ENCODE data around the gene CCDC3.
A peak's percentile ranks its signal among the peaks of the same experiment; 100 is the strongest.

The CCDC3 gene

DNA sequence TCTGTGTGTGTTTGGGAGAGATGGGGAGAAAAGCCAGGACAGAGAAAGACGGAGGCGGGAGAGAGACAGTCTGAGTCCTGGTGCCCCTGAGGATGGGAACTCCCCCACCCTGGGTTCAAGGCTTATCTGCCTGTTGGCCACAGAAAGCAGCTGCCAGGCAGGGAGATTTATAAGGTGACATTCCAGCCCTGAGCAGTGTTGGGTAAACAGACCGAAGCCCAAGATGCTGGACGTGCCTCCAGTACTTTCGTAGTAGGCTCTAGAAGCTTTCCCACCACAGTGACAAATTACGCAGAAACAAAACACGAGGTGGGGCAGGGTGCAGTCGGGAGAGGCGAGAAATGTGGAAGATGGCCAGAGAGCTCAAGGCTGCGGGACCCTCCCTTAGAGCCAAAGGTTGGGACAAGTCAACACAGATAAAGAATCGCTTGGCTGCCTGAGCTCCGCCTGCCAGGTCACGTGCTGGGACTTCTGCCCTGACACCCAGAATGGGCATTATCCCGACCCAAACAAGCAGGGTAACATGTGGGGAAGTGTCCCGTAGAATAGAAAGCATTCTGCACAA is 41.1 kb downstream of the CCDC3 start:
- DNase-seq: no peak
- WGBS (ENCODE audit: extremely low coverage, insufficient coverage, low lambda C conversion rate): no CpG with 5 or more reads among the region's 15 CpGs

DNA sequence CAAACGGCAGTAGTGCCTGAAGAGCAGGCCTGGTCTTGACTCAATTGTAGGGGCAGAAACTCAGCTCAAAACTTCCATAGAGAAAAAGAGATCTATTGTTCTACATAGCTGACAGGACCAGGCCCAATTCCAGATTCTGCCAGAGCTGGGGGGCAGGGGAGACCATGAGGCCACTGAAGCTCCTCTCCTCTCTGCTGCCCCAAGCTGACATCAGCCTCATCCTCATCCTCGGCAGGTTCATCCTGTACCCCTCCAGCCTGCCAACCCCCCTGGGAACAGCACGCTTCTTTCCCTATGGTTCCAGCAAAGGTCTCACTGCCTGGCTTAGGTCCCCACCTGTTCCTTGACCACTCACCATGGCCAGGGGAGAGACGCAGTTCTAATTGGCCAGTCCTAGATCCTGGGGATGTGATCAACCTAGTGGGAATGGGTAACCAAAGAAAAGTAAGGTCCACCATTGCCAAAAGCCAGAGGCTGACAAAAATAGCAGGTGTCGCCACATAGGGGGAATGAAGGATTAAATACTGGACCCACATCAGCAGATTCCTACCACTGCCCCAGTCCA is 42.9 kb downstream of the CCDC3 start:
- H3K23ac ChIP-seq (ENCODE audit: low read length): no peak overlapping the region
- H3K4me3 ChIP-seq (ENCODE audit: low read length): no peak overlapping the region
- no peak overlapping the region for H2BK120ac ChIP-seq (ENCODE audit: low read depth, low read length)
- H2BK5ac ChIP-seq (ENCODE audit: low read length): no peak overlapping the region
- H3K9ac ChIP-seq (ENCODE audit: low read length): no peak overlapping the region
- H2AK5ac ChIP-seq (ENCODE audit: low read length): no peak overlapping the region
- H3K4me2 ChIP-seq (ENCODE audit: low read length): no peak overlapping the region
- H3K27me3 ChIP-seq (ENCODE audit: insufficient read depth, low read length, poor library complexity): no peaks in the 10 kb centered on the region
- no peak overlapping the region for H2BK15ac ChIP-seq (replicated peaks; ENCODE audit: low read depth)
- no peak overlapping the region for H4K5ac ChIP-seq (ENCODE audit: low read length)
- no peaks in the 10 kb centered on the region for H3K79me2 ChIP-seq (ENCODE audit: control insufficient read depth, insufficient read depth, low read length)
- no peak overlapping the region for H3K56ac ChIP-seq (ENCODE audit: low read length)
- no peak overlapping the region for H4K8ac ChIP-seq (ENCODE audit: low read depth, low read length)
- no peak overlapping the region for H3K4ac ChIP-seq (ENCODE audit: low read depth, low read length)
- H3K79me1 ChIP-seq (ENCODE audit: low read length): no peaks in the 10 kb centered on the region
- WGBS (ENCODE audit: extremely low coverage, insufficient coverage, low lambda C conversion rate): no CpG with 5 or more reads among the region's 5 CpGs
- no peaks in the 10 kb centered on the region for H3K4me1 ChIP-seq (ENCODE audit: control insufficient read depth, low read depth, low read length)
- no peaks in the 10 kb centered on the region for H3K36me3 ChIP-seq (ENCODE audit: control insufficient read depth, insufficient read depth, low read length)
- H3K18ac ChIP-seq (ENCODE audit: low read length): no peak overlapping the region
- no peak for DNase-seq
- H3K27ac ChIP-seq (ENCODE audit: low read depth, low read length): no peak overlapping the region

More for the DNA sequence above, 41.1 kb downstream of the CCDC3 start:
- H3K27ac ChIP-seq (ENCODE audit: low read depth, low read length): no peak overlapping the region
- H4K8ac ChIP-seq (ENCODE audit: low read depth, low read length): no peak overlapping the region
- no peak overlapping the region for H2BK120ac ChIP-seq (ENCODE audit: low read depth, low read length)
- H2AK5ac ChIP-seq (ENCODE audit: low read length): no peak overlapping the region
- no peaks in the 10 kb centered on the region for H3K4me1 ChIP-seq (ENCODE audit: control insufficient read depth, low read depth, low read length)
- H4K5ac ChIP-seq (ENCODE audit: low read length): no peak overlapping the region
- no peak overlapping the region for H3K56ac ChIP-seq (ENCODE audit: low read length)
- H3K79me1 ChIP-seq (ENCODE audit: low read length): no peaks in the 10 kb centered on the region
- no peak overlapping the region for H3K4me2 ChIP-seq (ENCODE audit: low read length)
- H3K9ac ChIP-seq (ENCODE audit: low read length): no peak overlapping the region
- no peak overlapping the region for H3K23ac ChIP-seq (ENCODE audit: low read length)
- no peak overlapping the region for H3K4ac ChIP-seq (ENCODE audit: low read depth, low read length)
- no peak overlapping the region for H2BK5ac ChIP-seq (ENCODE audit: low read length)
- no peak overlapping the region for H3K4me3 ChIP-seq (ENCODE audit: low read length)
- H3K36me3 ChIP-seq (ENCODE audit: control insufficient read depth, insufficient read depth, low read length): no peaks in the 10 kb centered on the region
- no peaks in the 10 kb centered on the region for H3K79me2 ChIP-seq (ENCODE audit: control insufficient read depth, insufficient read depth, low read length)
- H3K27me3 ChIP-seq (ENCODE audit: insufficient read depth, low read length, poor library complexity): no peaks in the 10 kb centered on the region
- no peak overlapping the region for H3K18ac ChIP-seq (ENCODE audit: low read length)
- no peak overlapping the region for H2BK15ac ChIP-seq (replicated peaks; ENCODE audit: low read depth)

DNA sequence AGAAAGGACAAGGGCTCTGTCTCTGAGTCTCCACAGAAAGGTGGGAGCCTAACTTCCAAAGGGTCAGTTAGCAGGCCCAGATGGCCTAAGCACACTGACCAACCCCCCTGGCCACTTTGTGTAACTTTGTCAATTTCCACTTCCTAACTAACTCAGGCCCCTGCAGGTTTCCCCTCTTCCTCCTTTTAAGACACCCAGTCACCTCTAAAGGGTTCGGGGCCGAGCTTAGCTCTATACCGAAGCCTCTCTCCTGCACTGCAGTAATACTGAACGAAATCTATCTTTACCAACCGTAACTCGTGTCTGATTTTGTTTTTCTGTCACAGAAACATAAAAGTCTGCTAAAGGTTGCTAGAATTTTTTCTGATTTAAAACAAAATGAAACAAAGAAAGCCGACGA is 44.4 kb downstream of the CCDC3 start:
- H3K27ac ChIP-seq (ENCODE audit: low read depth, low read length): no peak overlapping the region
- no peak overlapping the region for H2AK5ac ChIP-seq (ENCODE audit: low read length)
- H2BK15ac ChIP-seq (replicated peaks; ENCODE audit: low read depth): no peak overlapping the region
- no CpG with 5 or more reads among the region's 8 CpGs for WGBS (ENCODE audit: extremely low coverage, insufficient coverage, low lambda C conversion rate)
- H3K36me3 ChIP-seq (ENCODE audit: control insufficient read depth, insufficient read depth, low read length): no peaks in the 10 kb centered on the region
- no peak overlapping the region for H3K4ac ChIP-seq (ENCODE audit: low read depth, low read length)
- no peak overlapping the region for H3K23ac ChIP-seq (ENCODE audit: low read length)
- H3K79me1 ChIP-seq (ENCODE audit: low read length): no peaks in the 10 kb centered on the region
- H3K27me3 ChIP-seq (ENCODE audit: insufficient read depth, low read length, poor library complexity): no peaks in the 10 kb centered on the region
- H2BK5ac ChIP-seq (ENCODE audit: low read length): no peak overlapping the region
- H3K9ac ChIP-seq (ENCODE audit: low read length): no peak overlapping the region
- H2BK120ac ChIP-seq (ENCODE audit: low read depth, low read length): no peak overlapping the region
- H3K56ac ChIP-seq (ENCODE audit: low read length): no peak overlapping the region
- no peak overlapping the region for H4K5ac ChIP-seq (ENCODE audit: low read length)
- no peak for DNase-seq
- H4K8ac ChIP-seq (ENCODE audit: low read depth, low read length): no peak overlapping the region
- H3K4me1 ChIP-seq (ENCODE audit: control insufficient read depth, low read depth, low read length): no peaks in the 10 kb centered on the region
- no peak overlapping the region for H3K18ac ChIP-seq (ENCODE audit: low read length)
- H3K79me2 ChIP-seq (ENCODE audit: control insufficient read depth, insufficient read depth, low read length): no peaks in the 10 kb centered on the region
- H3K4me2 ChIP-seq (ENCODE audit: low read length): no peak overlapping the region
- no peak overlapping the region for H3K4me3 ChIP-seq (ENCODE audit: low read length)

DNA sequence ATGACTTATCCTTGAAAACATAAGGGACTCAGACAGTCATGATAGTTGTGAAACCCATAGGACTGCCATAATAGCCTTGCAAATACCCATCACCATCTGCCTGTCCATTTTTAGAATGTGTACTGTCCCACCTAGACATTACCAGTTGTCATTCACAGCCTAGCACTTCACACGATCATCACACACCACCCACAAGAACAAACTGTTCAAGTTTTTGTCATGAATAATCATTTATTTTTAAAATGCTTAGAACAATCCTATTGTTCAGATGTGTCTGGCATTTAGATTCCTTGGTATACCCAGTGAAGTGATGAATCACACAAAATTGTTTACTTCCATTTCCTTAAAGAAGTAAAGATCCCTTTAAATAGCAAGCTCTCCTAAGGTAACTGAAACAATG is 46.6 kb downstream of the CCDC3 start:
- Histone ChIP-seq H3K36me3 (ENCODE audit: control insufficient read depth, insufficient read depth, low read length) (no peaks in the 10 kb centered on the region), H3K4me1 (ENCODE audit: control insufficient read depth, low read depth, low read length) (no peaks in the 10 kb centered on the region), H3K4me3 (ENCODE audit: low read length) (no peak overlapping the region), H3K79me1 (ENCODE audit: low read length) (no peaks in the 10 kb centered on the region), H3K4ac (ENCODE audit: low read depth, low read length) (no peak overlapping the region), H3K79me2 (ENCODE audit: control insufficient read depth, insufficient read depth, low read length) (no peaks in the 10 kb centered on the region), H4K5ac (ENCODE audit: low read length) (no peak overlapping the region), H4K8ac (ENCODE audit: low read depth, low read length) (no peak overlapping the region), H2BK120ac (ENCODE audit: low read depth, low read length) (no peak overlapping the region), H2AK5ac (ENCODE audit: low read length) (no peak overlapping the region), H3K9ac (ENCODE audit: low read length) (no peak overlapping the region), H3K27me3 (ENCODE audit: insufficient read depth, low read length, poor library complexity) (no peaks in the 10 kb centered on the region), H2BK15ac (replicated peaks; ENCODE audit: low read depth) (no peak overlapping the region), H3K4me2 (ENCODE audit: low read length) (no peak overlapping the region), H3K56ac (ENCODE audit: low read length) (no peak overlapping the region), H2BK5ac (ENCODE audit: low read length) (no peak overlapping the region), H3K18ac (ENCODE audit: low read length) (no peak overlapping the region), H3K23ac (ENCODE audit: low read length) (no peak overlapping the region), H3K27ac (ENCODE audit: low read depth, low read length) (no peak overlapping the region)
- WGBS (ENCODE audit: extremely low coverage, insufficient coverage, low lambda C conversion rate): no CpG with 5 or more reads among the region's 1 CpG
- DNase-seq: no peak

DNA sequence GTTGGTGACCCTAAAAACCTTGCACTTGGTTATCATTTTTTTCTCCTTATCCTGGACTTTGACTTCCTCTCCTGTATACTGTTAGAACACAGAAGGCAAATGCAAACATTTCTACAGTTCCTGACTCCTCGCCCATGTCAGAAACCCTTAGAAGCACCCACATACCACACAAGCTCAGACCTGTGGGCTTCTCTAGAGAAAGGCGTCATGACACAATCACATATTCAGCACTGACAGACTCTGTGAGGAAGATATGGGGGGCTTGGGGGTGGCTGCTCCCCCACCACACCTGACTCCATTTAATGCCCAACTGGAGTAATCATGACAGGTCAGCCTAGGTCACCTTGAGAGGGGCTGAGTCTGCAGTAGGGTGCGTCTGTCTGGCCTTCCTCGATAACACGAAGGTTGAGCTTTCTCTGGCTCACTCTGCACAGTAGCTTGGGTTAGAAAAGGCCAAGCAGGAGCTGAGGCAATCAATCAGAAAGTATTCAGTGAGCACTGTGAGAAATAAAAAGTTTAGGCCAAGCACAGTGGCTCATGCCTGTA is 50.9 kb downstream of the CCDC3 start:
- H3K79me1 ChIP-seq (ENCODE audit: low read length): no peaks in the 10 kb centered on the region
- no peak overlapping the region for H4K8ac ChIP-seq (ENCODE audit: low read depth, low read length)
- WGBS (ENCODE audit: extremely low coverage, insufficient coverage, low lambda C conversion rate): no CpG with 5 or more reads among the region's 5 CpGs
- no peak overlapping the region for H2AK5ac ChIP-seq (ENCODE audit: low read length)
- no peak overlapping the region for H3K18ac ChIP-seq (ENCODE audit: low read length)
- H3K27ac ChIP-seq (ENCODE audit: low read depth, low read length): no peak overlapping the region
- no peak overlapping the region for H2BK120ac ChIP-seq (ENCODE audit: low read depth, low read length)
- H3K4me3 ChIP-seq (ENCODE audit: low read length): no peak overlapping the region
- no peaks in the 10 kb centered on the region for H3K36me3 ChIP-seq (ENCODE audit: control insufficient read depth, insufficient read depth, low read length)
- no peak overlapping the region for H3K4me2 ChIP-seq (ENCODE audit: low read length)
- H3K79me2 ChIP-seq (ENCODE audit: control insufficient read depth, insufficient read depth, low read length): no peaks in the 10 kb centered on the region
- H3K9ac ChIP-seq (ENCODE audit: low read length): no peak overlapping the region
- no peak overlapping the region for H3K56ac ChIP-seq (ENCODE audit: low read length)
- H2BK15ac ChIP-seq (replicated peaks; ENCODE audit: low read depth): no peak overlapping the region
- DNase-seq: no peak
- no peaks in the 10 kb centered on the region for H3K4me1 ChIP-seq (ENCODE audit: control insufficient read depth, low read depth, low read length)
- H4K5ac ChIP-seq (ENCODE audit: low read length): no peak overlapping the region
- H3K27me3 ChIP-seq (ENCODE audit: insufficient read depth, low read length, poor library complexity): no peaks in the 10 kb centered on the region
- H2BK5ac ChIP-seq (ENCODE audit: low read length): no peak overlapping the region
- H3K4ac ChIP-seq (ENCODE audit: low read depth, low read length): no peak overlapping the region
- no peak overlapping the region for H3K23ac ChIP-seq (ENCODE audit: low read length)

DNA sequence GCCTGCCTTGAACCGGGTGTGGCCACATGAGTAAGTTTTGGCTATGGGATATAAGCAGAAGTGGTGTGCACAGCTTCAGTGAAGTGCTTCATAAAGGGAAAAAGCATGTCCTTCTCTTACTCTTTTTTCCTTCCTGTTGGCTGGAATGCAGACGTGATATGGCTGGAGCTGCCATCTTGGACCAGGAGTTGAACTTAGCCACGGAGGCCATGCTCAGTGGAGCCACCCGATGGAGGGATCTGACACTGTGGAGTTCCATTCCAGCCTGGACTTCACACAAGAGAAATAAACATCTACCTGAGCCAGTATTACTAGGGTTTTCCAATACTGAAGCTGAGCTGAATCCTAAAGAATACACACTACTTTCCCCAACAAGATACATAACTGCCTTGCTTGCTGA is 52.3 kb downstream of the CCDC3 start:
- no peaks in the 10 kb centered on the region for H3K79me1 ChIP-seq (ENCODE audit: low read length)
- H2BK15ac ChIP-seq (replicated peaks; ENCODE audit: low read depth): no peak overlapping the region
- H3K4me2 ChIP-seq (ENCODE audit: low read length): no peak overlapping the region
- H3K27me3 ChIP-seq (ENCODE audit: insufficient read depth, low read length, poor library complexity): no peaks in the 10 kb centered on the region
- no peak overlapping the region for H4K5ac ChIP-seq (ENCODE audit: low read length)
- no peaks in the 10 kb centered on the region for H3K36me3 ChIP-seq (ENCODE audit: control insufficient read depth, insufficient read depth, low read length)
- no peak overlapping the region for H3K4me3 ChIP-seq (ENCODE audit: low read length)
- no peaks in the 10 kb centered on the region for H3K4me1 ChIP-seq (ENCODE audit: control insufficient read depth, low read depth, low read length)
- no peak overlapping the region for H3K18ac ChIP-seq (ENCODE audit: low read length)
- H2AK5ac ChIP-seq (ENCODE audit: low read length): no peak overlapping the region
- peak; percentile 26 for DNase-seq
- no CpG with 5 or more reads among the region's 4 CpGs for WGBS (ENCODE audit: extremely low coverage, insufficient coverage, low lambda C conversion rate)
- no peak overlapping the region for H2BK5ac ChIP-seq (ENCODE audit: low read length)
- H3K56ac ChIP-seq (ENCODE audit: low read length): no peak overlapping the region
- no peak overlapping the region for H3K9ac ChIP-seq (ENCODE audit: low read length)
- no peak overlapping the region for H3K4ac ChIP-seq (ENCODE audit: low read depth, low read length)
- no peak overlapping the region for H3K23ac ChIP-seq (ENCODE audit: low read length)
- no peak overlapping the region for H3K27ac ChIP-seq (ENCODE audit: low read depth, low read length)
- H3K79me2 ChIP-seq (ENCODE audit: control insufficient read depth, insufficient read depth, low read length): no peaks in the 10 kb centered on the region
- H2BK120ac ChIP-seq (ENCODE audit: low read depth, low read length): no peak overlapping the region
- H4K8ac ChIP-seq (ENCODE audit: low read depth, low read length): no peak overlapping the region
